ENCODE data around the gene ZYX. TPM values are rescaled to one million over a fixed set of nuclear protein-coding genes. Genes with fewer than 3 reads are reported as not detected.
A peak's percentile ranks its signal among the peaks of the same experiment; 100 is the strongest.

ZYX gene
- total and polyA plus RNA-seq, 9 of the 15 experiments (the other 6 are each of a cell fraction or from before 2014, with no cell fraction given): 1.8 to 130 (median 15.7) TPM

- TF ChIP-seq ID3 (CRISPR knock-in tag; IDR thresholded peaks at IDR 0.05) (no peak), ID3 (tag; IDR thresholded peaks at IDR 0.05) (no peak), TRIM24 (IDR thresholded peaks at IDR 0.05) (no peak), FOXA3 (CRISPR knock-in tag; conservative IDR thresholded peaks at IDR 0.05 in 1 of 2, IDR thresholded peaks at IDR 0.05 in 1 of 2) (no peak), DACH1 (IDR thresholded peaks at IDR 0.05; ENCODE audit: partially characterized antibody) (no peak)
Observed at GRCh38 chr7:143417734-143418383, 36.7 kb downstream of the ZYX start (continued).

- H3K4me1 ChIP-seq (replicated peaks in 1 of 2; ENCODE audit: control insufficient read depth in 2 of 2, insufficient read depth in 2 of 2, low read length in 2 of 2): 0 out of 5 replicates have a peak, but pooled peaks cover 0 to 5% of the 10 kb centered on the region in 2 experiments
- no peak overlapping the region for H3K4me3 ChIP-seq
- FAIRE-seq: no peak
- in situ Hi-C loops (cut with MboI): no loop called here
- ATAC-seq: peak; percentile 13; the same call in 2 of the 3 replicates
- H3K9ac ChIP-seq (ENCODE audit: insufficient read depth in 1 of 2, low read depth in 2 of 2, low read length in 2 of 2): no peak overlapping the region
- ChIA-PET CTCF (ENCODE audit: low intra/inter-chr PET ratio) (no interaction called here), POLR2A (no interaction called here)
- H3K9me1 ChIP-seq (ENCODE audit: control insufficient read depth, insufficient read depth, low read length): no peaks in the 10 kb centered on the region
- DNase-seq (ENCODE audit: extremely low read depth in 1 of 4, low spot score in 3 of 4): peak in 1 of 4 experiments; percentile 33
- H3K36me3 ChIP-seq (ENCODE audit: control insufficient read depth, insufficient read depth, low read length): no peaks in the 10 kb centered on the region
- no peak overlapping the region for H3K27ac ChIP-seq (ENCODE audit: extremely low read depth, low read depth, low read length)
- no TSS peak for BruUV-seq (replicated peaks)
- no peak overlapping the region for H3K4me2 ChIP-seq (ENCODE audit: insufficient read depth, low read length)
- no peaks in the 10 kb centered on the region for H4K20me1 ChIP-seq (replicated peaks; ENCODE audit: control insufficient read depth, insufficient read depth, low read length)
- WGBS (ENCODE audit: insufficient coverage, low coverage, missing lambda C conversion rate): 29% methylated on average over 11 of the region's 11 CpGs
- intact Hi-C loops (cut with micrococcal nuclease): loop anchor here (5.0 kb wide), 2 partner anchors 88 to 97 kb away; no protein-coding TSS in a partner anchor
- H3K27me3 ChIP-seq (ENCODE audit: control insufficient read depth in 2 of 2, insufficient read depth in 2 of 2, low read length in 2 of 2): no peaks in the 10 kb centered on the region
- H2AFZ ChIP-seq (ENCODE audit: low read depth, low read length): peak overlapping the region; percentile 57
- peaks cover 8% of the 10 kb centered on the region; the same call in 1 of the 2 replicates for H3K9me3 ChIP-seq (replicated peaks; ENCODE audit: control insufficient read depth, insufficient read depth, low read depth, low read length)
- no peaks in the 10 kb centered on the region for H3K79me2 ChIP-seq (ENCODE audit: control insufficient read depth, insufficient read depth, low read length)
- TF ChIP-seq MEIS2 (IDR thresholded peaks at IDR 0.05; ENCODE audit: partially characterized antibody) (peak; percentile 77), PBX2 (CRISPR knock-in tag; IDR thresholded peaks at IDR 0.05; ENCODE audit: low read depth) (no peak), PBX2 (tag; conservative IDR thresholded peaks at IDR 0.05; ENCODE audit: low read depth) (peak; percentile 67), L3MBTL2 (IDR thresholded peaks at IDR 0.05) (peak; percentile 68), MYC (IDR thresholded peaks at IDR 0.05; ENCODE audit: low read depth, low read length) (no peak), MYC (CRISPR knock-in tag; IDR thresholded peaks at IDR 0.05; ENCODE audit: borderline replicate concordance, low read depth) (no peak), SRSF7 (optimal IDR thresholded peaks at IDR 0.05; ENCODE audit: low read depth, low read length) (no peak), THAP7 (CRISPR knock-in tag; IDR thresholded peaks at IDR 0.05) (no peak)
Observed at GRCh38 chr7:143418681-143419458, 37.7 kb downstream of the ZYX start.

Measured in K562 (cell line).